SK-N-SH (cell line): ENCODE data around the gene ATIC. TPM values are rescaled to one million over a fixed set of nuclear protein-coding genes. Genes with fewer than 3 reads are reported as not detected.

Experiments
- CTCF ChIA-PET: fragments of 300-600, 350-600 bp; formaldehyde crosslinking; extraction: SDS; loops from one replicate; lab custom pipeline; 2021; lab: Yijun Ruan, JAX
- POLR2A ChIA-PET: fragments of 350-600 bp; sonication (Branson Sonifier 250); formaldehyde crosslinking; extraction: SDS; loops from one replicate; lab custom pipeline; 2020; ENCODE audit warnings: antibody characterized with exemption, inconsistent platforms; lab: Yijun Ruan, JAX
- DNase-seq: peaks from one replicate; pipeline ENCODE4 v3.0.0; 2012
- H2AFZ ChIP-seq: fragments of 200-600 bp; sonication (generic); 2 replicates; pipeline ENCODE4 v1.8.1; 2016; ENCODE audit warnings: antibody characterized with exemption, mild to moderate bottlenecking, low read depth
- H3F3A ChIP-seq: fragments of 200-600 bp; sonication (generic); replicated peaks from 2 replicates; pipeline ENCODE3; 2016; ENCODE audit warnings: antibody characterized with exemption, mild to moderate bottlenecking; ENCODE audit not compliant: insufficient read depth
- H3K27ac ChIP-seq, 2 experiments: fragments of 200-500 bp in 1 of 2; fragments of 200-600 bp in 1 of 2; sonication (Bioruptor generic) in 1 of 2; sonication (generic), shearing (Covaris generic) in 1 of 2; 2 replicates each; pipeline versions ENCODE4 v1.5.1 to v1.6.1; 2014 to 2016; ENCODE audit warnings: low read depth in 2 of 2, inconsistent platforms in 1 of 2, low read length in 1 of 2, mild to moderate bottlenecking in 1 of 2, mixed read lengths in 1 of 2
- H3K27me3 ChIP-seq: fragments of 200-600 bp; sonication (generic), shearing (Covaris generic); 2 replicates; pipeline ENCODE4 v1.6.1; 2016; ENCODE audit warnings: mixed run types; ENCODE audit not compliant: insufficient read depth
- H3K36me3 ChIP-seq, 2 experiments: fragments of 200-500 bp in 1 of 2; fragments of 200-600 bp in 1 of 2; sonication (Bioruptor generic) in 1 of 2; sonication (generic) in 1 of 2; replicated peaks in 1 of 2; 2 replicates each; pipeline versions ENCODE3 to v1.5.1; 2014 to 2016; ENCODE audit warnings: low read length in 1 of 2, mild to moderate bottlenecking in 1 of 2; ENCODE audit not compliant: insufficient read depth in 2 of 2, control insufficient read depth in 1 of 2
- H3K4me1 ChIP-seq, 2 experiments: fragments of 200-500 bp in 1 of 2; fragments of 200-600 bp in 1 of 2; sonication (Bioruptor generic) in 1 of 2; sonication (generic), shearing (Covaris generic) in 1 of 2; 2 replicates each; pipeline versions ENCODE4 v1.5.1 to v1.6.1; 2014 to 2016; ENCODE audit warnings: low read depth in 1 of 2, low read length in 1 of 2, mixed run types in 1 of 2; ENCODE audit not compliant: insufficient read depth in 2 of 2, control insufficient read depth in 1 of 2
- H3K4me2 ChIP-seq: fragments of 200-600 bp; sonication (generic), shearing (Covaris generic); 2 replicates; pipeline ENCODE4 v1.6.1; 2017; ENCODE audit warnings: mixed run types
- H3K4me3 ChIP-seq, 2 experiments: fragments of 200-500 bp in 1 of 2; fragments of 200-600 bp in 1 of 2; sonication (Bioruptor generic) in 1 of 2; sonication (generic), shearing (Covaris generic) in 1 of 2; 2 replicates each; pipeline versions ENCODE4 v1.5.1 to v1.8.1; 2014 to 2016; ENCODE audit warnings: low read depth in 2 of 2, inconsistent platforms in 1 of 2, low read length in 1 of 2, mild to moderate bottlenecking in 1 of 2, mixed read lengths in 1 of 2, moderate library complexity in 1 of 2
- H3K79me2 ChIP-seq: fragments of 200-600 bp; sonication (generic); 2 replicates; pipeline ENCODE4 v1.8.1; 2017; ENCODE audit warnings: mild to moderate bottlenecking; ENCODE audit not compliant: insufficient read depth
- H3K9ac ChIP-seq: fragments of 200-600 bp; sonication (generic); 2 replicates; pipeline ENCODE4 v1.6.1; 2017; ENCODE audit warnings: mixed run types
- H3K9me2 ChIP-seq: fragments of 200-600 bp; sonication (generic); 2 replicates; pipeline ENCODE4 v1.6.1; 2017; ENCODE audit warnings: mixed run types
- H3K9me3 ChIP-seq: fragments of 200-600 bp; sonication (generic); 2 replicates; pipeline ENCODE4 v1.6.1; 2017; ENCODE audit warnings: mixed run types, mild to moderate bottlenecking, moderate library complexity
- H4K20me1 ChIP-seq: fragments of 200-600 bp; sonication (generic); 2 replicates; pipeline ENCODE4 v1.6.1; 2017; ENCODE audit warnings: mild to moderate bottlenecking, mixed run types; ENCODE audit not compliant: insufficient read depth
- ELF1 ChIP-seq: IDR thresholded peaks from 2 replicates; pipeline ENCODE4 v1.4.0; 2012
- FOSL2 ChIP-seq: IDR thresholded peaks from 2 replicates; pipeline ENCODE4 v1.4.0; 2012; ENCODE audit warnings: low read depth, mild to moderate bottlenecking, moderate library complexity, borderline replicate concordance
- MEF2A ChIP-seq: IDR thresholded peaks from 2 replicates; pipeline ENCODE4 v1.4.0; 2012; ENCODE audit warnings: low read depth, borderline replicate concordance
- POLR2AphosphoS5 ChIP-seq: IDR thresholded peaks from 2 replicates; pipeline ENCODE4 v1.6.1; 2012; ENCODE audit warnings: low read depth, low read length
- REST ChIP-seq: IDR thresholded peaks from 2 replicates; pipeline ENCODE4 v1.6.1; 2012; ENCODE audit warnings: mild to moderate bottlenecking, low read depth, low read length, moderate library complexity
- RXRA ChIP-seq: IDR thresholded peaks from 2 replicates; pipeline ENCODE4 v1.4.0; 2012; ENCODE audit warnings: low read depth, mild to moderate bottlenecking, borderline replicate concordance
- SMC3 ChIP-seq: IDR thresholded peaks from 2 replicates; pipeline ENCODE4 v1.6.1; 2012; ENCODE audit warnings: low read depth, low read length, improper control_type of control experiment
- TCF12 ChIP-seq: IDR thresholded peaks from 2 replicates; pipeline ENCODE4 v1.4.0; 2012
- YY1 ChIP-seq: IDR thresholded peaks from 2 replicates; pipeline ENCODE4 v1.4.0; 2012; ENCODE audit warnings: low read depth, mild to moderate bottlenecking
- WGBS: methylation state at CpG from one replicate; pipeline ENCODE4 v1.1.6; 2017; ENCODE audit warnings: low lambda C conversion rate; 5-methylcytosine and 5-hydroxymethylcytosine counted together
- polyA plus RNA-seq, 3 experiments: library from polyadenylated mRNA; depleted of rRNA; stranded (reverse); fragments of >200 nt; gene quantifications; 2 replicates each; pipeline ENCODE4 v1.2.3, GENCODE V29; 2012
- TF ChIP-seq, protein P1 (sequence below): fragments of 150-350 bp; IDR thresholded peaks from 2 replicates; pipeline ENCODE4 v1.6.1; 2017; ENCODE audit warnings: antibody characterized with exemption, low read length, low read depth, borderline replicate concordance
- TF ChIP-seq, protein P2 (sequence below): IDR thresholded peaks from 2 replicates; pipeline ENCODE4 v1.4.0; 2012; ENCODE audit warnings: low read depth

ATIC gene
- polyA plus RNA-seq, 1 of the 3 experiments (the other 2 are of a cell fraction) = 108 TPM

- ChIA-PET POLR2A (no interaction called here), CTCF (no interaction called here)
- Histone ChIP-seq H3K9me2 (no peaks in the 10 kb centered on the region), H3F3A (peaks cover 98% of the 10 kb centered on the region), H3K27me3 (no peaks in the 10 kb centered on the region), H3K79me2 (peaks cover 11% of the 10 kb centered on the region), H3K4me2 (no peak overlapping the region), H2AFZ (no peak overlapping the region), H3K4me1 (peaks cover 0 to 3% of the 10 kb centered on the region in 2 experiments; a peak in 3 of 4 replicates), H4K20me1 (peaks cover 74% of the 10 kb centered on the region)
- TF ChIP-seq, protein P1, sequence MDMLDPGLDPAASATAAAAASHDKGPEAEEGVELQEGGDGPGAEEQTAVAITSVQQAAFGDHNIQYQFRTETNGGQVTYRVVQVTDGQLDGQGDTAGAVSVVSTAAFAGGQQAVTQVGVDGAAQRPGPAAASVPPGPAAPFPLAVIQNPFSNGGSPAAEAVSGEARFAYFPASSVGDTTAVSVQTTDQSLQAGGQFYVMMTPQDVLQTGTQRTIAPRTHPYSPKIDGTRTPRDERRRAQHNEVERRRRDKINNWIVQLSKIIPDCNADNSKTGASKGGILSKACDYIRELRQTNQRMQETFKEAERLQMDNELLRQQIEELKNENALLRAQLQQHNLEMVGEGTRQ = no peak
- TF ChIP-seq POLR2AphosphoS5 (no peak), MEF2A (no peak), RXRA (no peak), REST (no peak), ELF1 (no peak), FOSL2 (no peak), TCF12 (no peak), SMC3 (no peak), YY1 (no peak)
- TF ChIP-seq, protein P2, sequence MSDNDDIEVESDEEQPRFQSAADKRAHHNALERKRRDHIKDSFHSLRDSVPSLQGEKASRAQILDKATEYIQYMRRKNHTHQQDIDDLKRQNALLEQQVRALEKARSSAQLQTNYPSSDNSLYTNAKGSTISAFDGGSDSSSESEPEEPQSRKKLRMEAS = no peak
- TF ChIP-seq, all 33 proteins: peak for 0
- WGBS = 84% methylated on average over 2 of the region's 2 CpGs
- Histone ChIP-seq H3K9me3 (no peaks in the 10 kb centered on the region), H3K9ac (no peak overlapping the region), H3K27ac (peak overlapping the region in 1 of 2 experiments; percentile 57; a peak in 2 of 4 replicates), H3K4me3 (no peak overlapping the region), H3K36me3 (peaks cover 77 to 95% of the 10 kb centered on the region in 2 experiments)
- no peak for DNase-seq
Measured at GRCh38 chr2:215363461-215364156, 51.8 kb downstream of the ATIC start.
